H1 (cell line): ENCODE measurements around the gene NEU4. TPM values are rescaled to one million over a fixed set of nuclear protein-coding genes. Genes with fewer than 3 reads are reported as not detected.

Source experiments
- JUND ChIP-seq: IDR thresholded peaks from 2 replicates; pipeline ENCODE4 v1.6.1; 2011; ENCODE audit warnings: mild to moderate bottlenecking, improper control_type of control experiment, low read length
- KDM5A ChIP-seq: fragments of 200-600 bp; IDR thresholded peaks from 2 replicates; pipeline ENCODE4 v1.7.1; 2012; ENCODE audit warnings: mild to moderate bottlenecking, low read length, inconsistent platforms, mixed read lengths
- SP1 ChIP-seq: IDR thresholded peaks from 2 replicates; pipeline ENCODE4 v1.6.1; 2011; ENCODE audit warnings: low read depth, low read length
- polyA plus RNA-seq, 7 experiments: library from polyadenylated mRNA; depleted of rRNA in 3 of 7; stranded (reverse) in 5 of 7; unstranded in 2 of 7; fragments of >200 nt in 5 of 7; fragments of 200-250 nt in 2 of 7; gene quantifications; 1 replicate in 5 of 7; 2 replicates in 1 of 7; 4 replicates in 1 of 7; pipeline versions ENCODE4 v1.2.1 to v1.2.3, GENCODE V29; 2011 to 2013; ENCODE audit warnings: missing spikeins in 2 of 7, mixed read lengths in 2 of 7
- total RNA-seq: library from RNA; stranded (reverse); fragmentation: NEBNext Ultra II Directional; extraction: Animal tissue kit (Norgen Biotek cat#: 25700); gene quantifications from 2 replicates; pipeline ENCODE4 v1.2.1, GENCODE V29; 2021
- TF ChIP-seq, protein P1 (sequence below): fragments of 300-600 bp; sonication (generic); IDR thresholded peaks from 2 replicates; pipeline ENCODE4 v1.7.1; 2012; ENCODE audit warnings: low read length, moderate library complexity, mild to moderate bottlenecking, inconsistent platforms; ENCODE audit not compliant: insufficient replicate concordance
- TF ChIP-seq, protein P2 (sequence below), 3 experiments: IDR thresholded peaks; 1 replicate in 2 of 3; 2 replicates in 1 of 3; pipeline versions ENCODE4 v1.5.1 to v1.6.1; 2011; ENCODE audit warnings: low read length in 3 of 3, mild to moderate bottlenecking in 3 of 3, inconsistent platforms in 2 of 3, low read depth in 1 of 3, moderate library complexity in 1 of 3; ENCODE audit not compliant: insufficient read depth in 1 of 3; ENCODE audit errors: control extremely low read depth in 1 of 3

The NEU4 gene
- total and polyA plus RNA-seq, 2 of the 8 experiments (the other 6 are each of a cell fraction or from before 2014, with no cell fraction given), result 0.32 to 0.50 TPM

DNA sequence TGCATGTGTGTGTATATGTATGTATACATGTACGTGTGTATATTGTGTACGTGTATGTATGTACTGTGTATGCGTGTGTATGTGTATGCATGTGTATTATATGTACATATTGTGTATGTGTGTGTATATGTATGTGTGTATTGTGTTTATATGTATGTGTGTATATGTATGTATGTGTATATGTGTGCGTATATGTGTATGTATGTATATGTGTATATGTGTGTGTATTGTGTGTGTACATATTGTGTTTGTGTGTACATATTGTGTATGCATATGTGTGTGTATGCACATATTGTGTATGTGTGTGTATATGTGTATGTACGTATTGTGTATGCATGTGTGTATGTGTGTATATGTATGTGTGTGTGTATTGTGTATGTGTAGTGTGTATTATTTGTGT lies 15.6 kb upstream of the NEU4 start (continued):
- TF ChIP-seq, protein P1, sequence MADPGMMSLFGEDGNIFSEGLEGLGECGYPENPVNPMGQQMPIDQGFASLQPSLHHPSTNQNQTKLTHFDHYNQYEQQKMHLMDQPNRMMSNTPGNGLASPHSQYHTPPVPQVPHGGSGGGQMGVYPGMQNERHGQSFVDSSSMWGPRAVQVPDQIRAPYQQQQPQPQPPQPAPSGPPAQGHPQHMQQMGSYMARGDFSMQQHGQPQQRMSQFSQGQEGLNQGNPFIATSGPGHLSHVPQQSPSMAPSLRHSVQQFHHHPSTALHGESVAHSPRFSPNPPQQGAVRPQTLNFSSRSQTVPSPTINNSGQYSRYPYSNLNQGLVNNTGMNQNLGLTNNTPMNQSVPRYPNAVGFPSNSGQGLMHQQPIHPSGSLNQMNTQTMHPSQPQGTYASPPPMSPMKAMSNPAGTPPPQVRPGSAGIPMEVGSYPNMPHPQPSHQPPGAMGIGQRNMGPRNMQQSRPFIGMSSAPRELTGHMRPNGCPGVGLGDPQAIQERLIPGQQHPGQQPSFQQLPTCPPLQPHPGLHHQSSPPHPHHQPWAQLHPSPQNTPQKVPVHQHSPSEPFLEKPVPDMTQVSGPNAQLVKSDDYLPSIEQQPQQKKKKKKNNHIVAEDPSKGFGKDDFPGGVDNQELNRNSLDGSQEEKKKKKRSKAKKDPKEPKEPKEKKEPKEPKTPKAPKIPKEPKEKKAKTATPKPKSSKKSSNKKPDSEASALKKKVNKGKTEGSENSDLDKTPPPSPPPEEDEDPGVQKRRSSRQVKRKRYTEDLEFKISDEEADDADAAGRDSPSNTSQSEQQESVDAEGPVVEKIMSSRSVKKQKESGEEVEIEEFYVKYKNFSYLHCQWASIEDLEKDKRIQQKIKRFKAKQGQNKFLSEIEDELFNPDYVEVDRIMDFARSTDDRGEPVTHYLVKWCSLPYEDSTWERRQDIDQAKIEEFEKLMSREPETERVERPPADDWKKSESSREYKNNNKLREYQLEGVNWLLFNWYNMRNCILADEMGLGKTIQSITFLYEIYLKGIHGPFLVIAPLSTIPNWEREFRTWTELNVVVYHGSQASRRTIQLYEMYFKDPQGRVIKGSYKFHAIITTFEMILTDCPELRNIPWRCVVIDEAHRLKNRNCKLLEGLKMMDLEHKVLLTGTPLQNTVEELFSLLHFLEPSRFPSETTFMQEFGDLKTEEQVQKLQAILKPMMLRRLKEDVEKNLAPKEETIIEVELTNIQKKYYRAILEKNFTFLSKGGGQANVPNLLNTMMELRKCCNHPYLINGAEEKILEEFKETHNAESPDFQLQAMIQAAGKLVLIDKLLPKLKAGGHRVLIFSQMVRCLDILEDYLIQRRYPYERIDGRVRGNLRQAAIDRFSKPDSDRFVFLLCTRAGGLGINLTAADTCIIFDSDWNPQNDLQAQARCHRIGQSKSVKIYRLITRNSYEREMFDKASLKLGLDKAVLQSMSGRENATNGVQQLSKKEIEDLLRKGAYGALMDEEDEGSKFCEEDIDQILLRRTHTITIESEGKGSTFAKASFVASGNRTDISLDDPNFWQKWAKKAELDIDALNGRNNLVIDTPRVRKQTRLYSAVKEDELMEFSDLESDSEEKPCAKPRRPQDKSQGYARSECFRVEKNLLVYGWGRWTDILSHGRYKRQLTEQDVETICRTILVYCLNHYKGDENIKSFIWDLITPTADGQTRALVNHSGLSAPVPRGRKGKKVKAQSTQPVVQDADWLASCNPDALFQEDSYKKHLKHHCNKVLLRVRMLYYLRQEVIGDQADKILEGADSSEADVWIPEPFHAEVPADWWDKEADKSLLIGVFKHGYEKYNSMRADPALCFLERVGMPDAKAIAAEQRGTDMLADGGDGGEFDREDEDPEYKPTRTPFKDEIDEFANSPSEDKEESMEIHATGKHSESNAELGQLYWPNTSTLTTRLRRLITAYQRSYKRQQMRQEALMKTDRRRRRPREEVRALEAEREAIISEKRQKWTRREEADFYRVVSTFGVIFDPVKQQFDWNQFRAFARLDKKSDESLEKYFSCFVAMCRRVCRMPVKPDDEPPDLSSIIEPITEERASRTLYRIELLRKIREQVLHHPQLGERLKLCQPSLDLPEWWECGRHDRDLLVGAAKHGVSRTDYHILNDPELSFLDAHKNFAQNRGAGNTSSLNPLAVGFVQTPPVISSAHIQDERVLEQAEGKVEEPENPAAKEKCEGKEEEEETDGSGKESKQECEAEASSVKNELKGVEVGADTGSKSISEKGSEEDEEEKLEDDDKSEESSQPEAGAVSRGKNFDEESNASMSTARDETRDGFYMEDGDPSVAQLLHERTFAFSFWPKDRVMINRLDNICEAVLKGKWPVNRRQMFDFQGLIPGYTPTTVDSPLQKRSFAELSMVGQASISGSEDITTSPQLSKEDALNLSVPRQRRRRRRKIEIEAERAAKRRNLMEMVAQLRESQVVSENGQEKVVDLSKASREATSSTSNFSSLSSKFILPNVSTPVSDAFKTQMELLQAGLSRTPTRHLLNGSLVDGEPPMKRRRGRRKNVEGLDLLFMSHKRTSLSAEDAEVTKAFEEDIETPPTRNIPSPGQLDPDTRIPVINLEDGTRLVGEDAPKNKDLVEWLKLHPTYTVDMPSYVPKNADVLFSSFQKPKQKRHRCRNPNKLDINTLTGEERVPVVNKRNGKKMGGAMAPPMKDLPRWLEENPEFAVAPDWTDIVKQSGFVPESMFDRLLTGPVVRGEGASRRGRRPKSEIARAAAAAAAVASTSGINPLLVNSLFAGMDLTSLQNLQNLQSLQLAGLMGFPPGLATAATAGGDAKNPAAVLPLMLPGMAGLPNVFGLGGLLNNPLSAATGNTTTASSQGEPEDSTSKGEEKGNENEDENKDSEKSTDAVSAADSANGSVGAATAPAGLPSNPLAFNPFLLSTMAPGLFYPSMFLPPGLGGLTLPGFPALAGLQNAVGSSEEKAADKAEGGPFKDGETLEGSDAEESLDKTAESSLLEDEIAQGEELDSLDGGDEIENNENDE, result no peak
- TF ChIP-seq, protein P2, sequence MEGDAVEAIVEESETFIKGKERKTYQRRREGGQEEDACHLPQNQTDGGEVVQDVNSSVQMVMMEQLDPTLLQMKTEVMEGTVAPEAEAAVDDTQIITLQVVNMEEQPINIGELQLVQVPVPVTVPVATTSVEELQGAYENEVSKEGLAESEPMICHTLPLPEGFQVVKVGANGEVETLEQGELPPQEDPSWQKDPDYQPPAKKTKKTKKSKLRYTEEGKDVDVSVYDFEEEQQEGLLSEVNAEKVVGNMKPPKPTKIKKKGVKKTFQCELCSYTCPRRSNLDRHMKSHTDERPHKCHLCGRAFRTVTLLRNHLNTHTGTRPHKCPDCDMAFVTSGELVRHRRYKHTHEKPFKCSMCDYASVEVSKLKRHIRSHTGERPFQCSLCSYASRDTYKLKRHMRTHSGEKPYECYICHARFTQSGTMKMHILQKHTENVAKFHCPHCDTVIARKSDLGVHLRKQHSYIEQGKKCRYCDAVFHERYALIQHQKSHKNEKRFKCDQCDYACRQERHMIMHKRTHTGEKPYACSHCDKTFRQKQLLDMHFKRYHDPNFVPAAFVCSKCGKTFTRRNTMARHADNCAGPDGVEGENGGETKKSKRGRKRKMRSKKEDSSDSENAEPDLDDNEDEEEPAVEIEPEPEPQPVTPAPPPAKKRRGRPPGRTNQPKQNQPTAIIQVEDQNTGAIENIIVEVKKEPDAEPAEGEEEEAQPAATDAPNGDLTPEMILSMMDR (IDR thresholded peaks at IDR 0.05; ENCODE audit: control extremely low read depth in 1 of 3, insufficient read depth in 1 of 3, low read depth in 1 of 3, low read length in 3 of 3), result no peak
- TF ChIP-seq JUND (no peak), KDM5A (no peak), SP1 (no peak)
